Muscle of leg (tissue), 11 donors: Measurements from ENCODE around the gene KIRREL3. TPM values are rescaled to one million over a fixed set of nuclear protein-coding genes. Genes with fewer than 3 reads are reported as not detected.

Experiments used
- DNase-seq: peaks from one replicate; pipeline ENCODE4 v3.0.0; 2013
- H3K27ac ChIP-seq: one replicate; pipeline ENCODE4 v1.5.1; 2013; ENCODE audit warnings: mild to moderate bottlenecking, low read length, control low read depth
- H3K27me3 ChIP-seq: one replicate; pipeline ENCODE4 v1.6.1; 2013; ENCODE audit warnings: low read length; ENCODE audit not compliant: control insufficient read depth, insufficient read depth
- H3K36me3 ChIP-seq: one replicate; pipeline ENCODE4 v1.6.1; 2013; ENCODE audit warnings: low read length; ENCODE audit not compliant: control insufficient read depth, insufficient read depth
- H3K4me1 ChIP-seq: one replicate; pipeline ENCODE4 v1.6.1; 2013; ENCODE audit warnings: low read length; ENCODE audit not compliant: control insufficient read depth, insufficient read depth
- H3K4me3 ChIP-seq: one replicate; pipeline ENCODE4 v1.5.1; 2013; ENCODE audit warnings: low read length, control low read depth
- H3K9me3 ChIP-seq: replicated peaks from 2 replicates; pipeline ENCODE4 v1.6.1; 2013; ENCODE audit warnings: low read depth, low read length; ENCODE audit not compliant: control insufficient read depth
- WGBS: methylation state at CpG from one replicate; pipeline ENCODE4 v1.1.5; 2013; ENCODE audit warnings: missing lambda C conversion rate; ENCODE audit not compliant: insufficient coverage; 5-methylcytosine and 5-hydroxymethylcytosine counted together
- polyA plus RNA-seq, 8 donors: library from polyadenylated mRNA; unstranded; fragments of 120-200 nt; gene quantifications; one replicate each; pipeline versions ENCODE4 v1.2.1 to v1.2.3, GENCODE V29; 2013; ENCODE audit warnings: inconsistent platforms in 1 of 8, low replicate concordance in 1 of 8; ENCODE audit not compliant: insufficient read length in 8 of 8, insufficient read depth in 1 of 8
- total RNA-seq: library from RNA; stranded (reverse); fragments of 120-200 nt; gene quantifications from one replicate; pipeline ENCODE4 v1.2.4, GENCODE V29; 2013

KIRREL3 gene
- total and polyA plus RNA-seq, 9 donors, result 0.27 to 1.8 (median 0.93) TPM

DNA sequence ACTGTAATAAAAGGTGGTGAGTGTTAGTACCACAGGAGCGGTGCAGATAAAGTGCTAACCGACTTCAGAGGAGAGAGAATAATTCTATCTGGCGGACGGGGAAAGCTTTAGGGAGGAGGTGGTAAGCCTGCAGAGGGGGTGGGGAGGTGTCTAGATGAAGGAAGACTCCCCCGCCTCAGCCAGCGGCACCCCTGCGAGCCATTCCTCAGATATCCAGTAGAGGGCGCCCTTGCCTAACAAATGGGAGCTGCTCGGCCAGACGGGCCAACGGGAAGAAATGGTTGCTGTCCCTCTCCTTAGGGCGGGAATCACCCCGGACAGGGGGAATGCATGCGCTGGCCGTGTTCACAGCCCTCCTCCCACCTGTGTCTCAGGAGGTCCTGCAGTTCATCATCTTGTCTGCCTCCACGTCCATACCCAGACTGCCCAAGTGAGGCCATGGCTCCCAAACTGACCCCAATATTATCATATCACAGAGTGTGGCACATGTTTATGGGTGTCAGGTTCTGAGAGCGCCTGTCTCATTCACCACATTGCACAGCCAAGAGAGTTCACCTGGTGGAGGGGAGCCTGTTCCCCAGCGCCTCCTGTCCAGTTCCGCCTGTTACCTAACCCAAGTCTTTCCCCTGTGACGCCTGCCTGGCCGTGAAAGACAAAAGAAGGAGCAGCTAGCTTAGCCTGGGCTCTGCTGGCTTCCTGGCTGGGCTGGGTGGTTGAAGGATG lies 559.6 kb downstream of the KIRREL3 start:
- Histone ChIP-seq H3K36me3 (peaks cover 3% of the 10 kb centered on the region), H3K27me3 (peaks cover 8% of the 10 kb centered on the region), H3K9me3 (no peaks in the 10 kb centered on the region), H3K27ac (no peak overlapping the region), H3K4me1 (peaks cover 15% of the 10 kb centered on the region), H3K4me3 (no peak overlapping the region)
- DNase-seq, result peak; percentile 79
- 19% methylated on average over 13 of the region's 21 CpGs for WGBS

DNA sequence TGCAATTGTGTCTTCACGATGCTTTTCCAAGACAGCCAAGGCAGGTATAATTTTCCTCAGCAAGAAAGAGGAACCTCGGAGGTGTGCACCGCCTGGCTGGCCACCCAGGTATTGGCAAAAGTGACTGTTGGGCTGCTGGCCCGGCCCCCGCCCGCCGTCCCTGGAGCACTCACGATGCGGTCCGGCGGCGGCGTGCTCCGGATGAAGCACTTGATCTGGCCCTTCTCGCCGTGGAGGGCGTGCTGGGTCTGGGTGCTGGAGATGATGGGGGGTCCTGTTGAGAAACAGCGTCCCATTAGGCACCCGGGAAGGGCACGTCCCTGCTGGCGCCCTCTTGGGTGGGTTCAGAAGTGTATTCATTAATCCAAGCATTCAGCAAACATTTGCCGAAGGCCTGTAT lies 560.3 kb downstream of the KIRREL3 start:
- WGBS, result 71% methylated on average over 13 of the region's 22 CpGs

DNA sequence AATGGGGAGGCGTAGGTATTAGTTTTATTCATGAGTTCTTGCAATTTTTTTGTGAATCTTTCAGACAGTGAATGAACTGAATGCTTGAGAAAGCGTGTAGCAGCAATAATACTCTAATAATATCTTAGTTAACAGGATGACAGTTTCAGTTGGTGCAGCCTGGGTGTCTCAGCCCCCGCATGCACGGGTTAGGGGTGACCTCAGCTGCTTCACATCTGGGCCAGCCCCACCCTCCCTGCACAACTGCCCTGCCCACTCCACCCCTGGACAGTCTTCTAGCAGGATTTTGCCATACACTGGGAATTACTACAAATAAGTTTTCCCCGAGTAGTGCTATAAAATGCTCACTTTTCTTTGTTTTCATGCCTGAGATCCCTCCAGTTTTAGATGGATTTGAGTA lies 561.9 kb downstream of the KIRREL3 start:
- H3K36me3 ChIP-seq, result peaks cover 3% of the 10 kb centered on the region
- WGBS, result 40% methylated on average over 3 of the region's 5 CpGs
- no peak overlapping the region for H3K27ac ChIP-seq
- H3K4me3 ChIP-seq, result no peak overlapping the region
- DNase-seq, result no peak
- H3K4me1 ChIP-seq, result peaks cover 26% of the 10 kb centered on the region
- H3K9me3 ChIP-seq, result no peaks in the 10 kb centered on the region
- H3K27me3 ChIP-seq, result peaks cover 8% of the 10 kb centered on the region

More for the DNA sequence above, 560.3 kb downstream of the KIRREL3 start:
- H3K4me3 ChIP-seq, result no peak overlapping the region
- peaks cover 15% of the 10 kb centered on the region for H3K4me1 ChIP-seq
- H3K27ac ChIP-seq, result no peak overlapping the region
- DNase-seq, result no peak
- peaks cover 8% of the 10 kb centered on the region for H3K27me3 ChIP-seq
- no peaks in the 10 kb centered on the region for H3K9me3 ChIP-seq
- peaks cover 3% of the 10 kb centered on the region for H3K36me3 ChIP-seq

DNA sequence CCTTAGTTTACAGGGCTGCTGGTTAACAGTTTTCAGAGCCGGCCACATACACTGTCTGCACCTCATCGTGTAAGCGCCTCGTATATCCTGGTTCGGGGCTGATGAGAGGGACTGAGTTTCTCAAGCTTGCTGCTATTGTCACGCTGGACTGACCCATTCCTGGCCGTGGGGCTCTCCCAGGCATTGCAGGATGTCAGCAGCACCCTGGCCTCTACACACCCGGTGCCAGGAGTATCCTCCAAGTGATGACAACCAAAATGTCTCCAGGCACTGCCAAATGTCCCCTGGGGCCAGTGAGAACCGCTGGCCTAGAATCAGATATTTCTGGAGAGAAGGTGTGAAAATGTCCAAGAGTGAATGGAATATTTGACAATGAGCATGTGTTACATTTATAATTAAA lies 562.3 kb downstream of the KIRREL3 start:
- peaks cover 3% of the 10 kb centered on the region for H3K36me3 ChIP-seq
- no peak overlapping the region for H3K27ac ChIP-seq
- DNase-seq, result no peak
- no CpG with 5 or more reads among the region's 9 CpGs for WGBS
- H3K4me1 ChIP-seq, result peaks cover 28% of the 10 kb centered on the region
- H3K4me3 ChIP-seq, result no peak overlapping the region
- no peaks in the 10 kb centered on the region for H3K9me3 ChIP-seq
- H3K27me3 ChIP-seq, result peaks cover 8% of the 10 kb centered on the region

DNA sequence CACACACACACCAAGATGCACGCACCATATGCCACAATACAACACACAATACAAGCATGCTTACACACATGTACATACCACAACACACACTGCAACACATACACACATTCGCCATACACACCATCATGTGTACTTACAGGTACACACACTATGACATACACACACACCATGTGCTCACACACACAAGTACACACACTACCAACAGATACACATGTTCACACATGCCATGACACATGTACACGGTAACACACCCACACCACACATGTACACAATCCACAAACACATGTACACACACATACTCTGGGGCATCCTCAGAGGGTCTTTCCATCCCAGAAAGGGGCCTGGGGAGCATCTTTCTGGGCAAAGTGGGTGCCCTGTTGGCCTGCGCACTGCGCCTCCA lies 562.8 kb downstream of the KIRREL3 start:
- no peak for DNase-seq
- 98% methylated on average over 5 of the region's 5 CpGs for WGBS
- Histone ChIP-seq H3K27me3 (peaks cover 3% of the 10 kb centered on the region), H3K4me1 (peaks cover 26% of the 10 kb centered on the region), H3K4me3 (no peak overlapping the region), H3K36me3 (peaks cover 3% of the 10 kb centered on the region), H3K27ac (no peak overlapping the region), H3K9me3 (no peaks in the 10 kb centered on the region)

DNA sequence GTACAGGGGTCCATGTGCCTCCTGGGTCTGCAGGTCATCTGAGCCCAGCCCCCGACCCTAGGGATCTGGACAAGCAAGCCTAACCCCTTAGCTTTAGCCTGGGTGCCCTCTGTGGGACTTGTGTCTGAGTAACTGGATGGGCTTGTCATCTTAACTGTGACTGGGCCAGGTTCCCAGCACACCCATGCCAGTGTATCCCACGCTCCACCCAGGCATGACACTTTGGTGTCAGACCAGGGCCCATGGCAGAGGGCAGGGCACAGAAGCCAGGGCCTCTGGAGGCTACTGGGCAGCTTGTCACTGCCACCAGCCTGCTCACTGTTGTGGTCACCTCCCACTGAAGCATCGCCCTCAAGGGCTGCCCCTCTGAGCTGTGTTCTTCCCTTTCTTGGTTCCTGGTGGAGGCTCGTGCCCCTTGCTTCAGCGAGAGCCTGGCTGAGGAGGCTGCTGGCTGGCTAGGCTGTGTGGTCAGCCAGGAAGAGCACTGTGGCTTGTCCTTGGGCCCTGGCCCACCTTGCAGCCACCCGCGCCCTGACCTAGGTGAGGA lies 564.3 kb downstream of the KIRREL3 start:
- no peak overlapping the region for H3K4me3 ChIP-seq
- peaks cover 31% of the 10 kb centered on the region for H3K4me1 ChIP-seq
- no peak for DNase-seq
- no peaks in the 10 kb centered on the region for H3K27me3 ChIP-seq
- no peak overlapping the region for H3K27ac ChIP-seq
- peaks cover 3% of the 10 kb centered on the region for H3K36me3 ChIP-seq
- no peaks in the 10 kb centered on the region for H3K9me3 ChIP-seq
- 84% methylated on average over 7 of the region's 7 CpGs for WGBS

DNA sequence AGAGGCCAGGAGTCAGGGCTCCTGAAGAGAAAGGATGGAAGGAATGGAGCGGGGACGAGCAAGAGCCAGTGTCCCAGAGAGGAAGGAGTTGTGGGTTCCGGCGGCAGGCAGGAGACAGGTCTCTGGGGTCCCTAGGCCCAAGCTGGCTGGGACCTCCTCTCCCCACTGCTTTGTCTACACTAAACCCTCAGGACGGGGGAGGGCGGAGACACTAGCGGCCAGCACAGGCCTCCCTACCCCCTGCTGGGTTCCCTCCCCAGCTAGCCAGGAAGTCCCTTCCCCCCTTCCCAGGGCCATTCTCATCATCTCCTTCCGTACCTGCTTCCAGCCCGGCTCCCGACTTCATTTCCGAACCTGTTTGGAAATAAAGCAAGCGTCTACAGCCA lies 565.6 kb downstream of the KIRREL3 start:
- no peaks in the 10 kb centered on the region for H3K27me3 ChIP-seq
- H3K9me3 ChIP-seq, result no peaks in the 10 kb centered on the region
- no peak for DNase-seq
- peaks cover 23% of the 10 kb centered on the region for H3K4me1 ChIP-seq
- WGBS, result 50% methylated on average over 5 of the region's 12 CpGs
- H3K36me3 ChIP-seq, result peaks cover 3% of the 10 kb centered on the region
- no peak overlapping the region for H3K4me3 ChIP-seq
- no peak overlapping the region for H3K27ac ChIP-seq

DNA sequence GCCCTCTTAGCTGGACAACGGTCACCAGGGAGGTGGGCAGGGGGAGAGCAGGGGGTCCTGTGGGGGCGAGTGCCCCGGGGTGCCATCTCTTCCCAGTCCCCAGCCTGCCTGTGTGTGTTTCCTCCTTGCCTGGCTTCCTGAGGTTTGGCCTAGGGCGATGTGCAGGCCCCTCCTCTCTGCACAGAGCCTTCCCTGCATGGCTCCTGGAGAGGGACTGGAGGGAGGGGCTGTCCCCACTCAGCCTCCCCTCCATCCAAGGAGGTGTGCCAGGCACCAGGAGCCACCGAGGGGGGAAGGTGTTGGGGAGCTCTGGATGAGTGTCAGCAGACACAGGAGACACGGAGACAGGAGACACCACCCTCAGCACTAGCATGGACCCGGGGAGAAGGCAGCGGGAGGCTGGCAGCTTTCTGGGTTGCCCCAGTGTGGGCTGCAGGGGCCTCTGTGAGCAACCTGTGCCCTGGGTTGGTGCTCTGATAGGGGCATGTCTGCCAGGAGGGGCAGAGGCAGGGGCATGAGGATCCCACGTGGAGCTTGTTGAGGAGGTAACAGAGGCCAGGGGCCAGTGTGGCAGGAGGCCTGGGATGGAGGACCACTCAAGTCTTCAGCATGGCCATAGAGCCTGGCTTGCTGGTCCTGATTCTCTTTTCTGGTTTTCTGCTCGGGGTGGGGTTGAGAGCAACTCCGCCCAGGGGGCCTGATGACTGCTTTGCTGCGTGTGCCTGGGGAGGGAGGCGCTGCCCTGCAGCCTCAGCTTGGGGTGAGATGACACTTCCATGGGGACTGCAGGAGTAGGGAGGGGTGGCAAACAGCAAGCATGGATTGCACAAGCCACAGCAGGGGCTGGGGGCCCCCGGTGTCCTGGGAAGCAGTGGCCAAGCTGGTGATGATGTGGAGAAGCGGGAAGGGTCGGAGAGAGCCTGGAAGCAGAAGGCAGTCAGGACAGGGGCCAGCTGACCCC lies 566.3 kb downstream of the KIRREL3 start:
- Histone ChIP-seq H3K27ac (no peak overlapping the region), H3K4me1 (peaks cover 23% of the 10 kb centered on the region), H3K36me3 (peaks cover 3% of the 10 kb centered on the region), H3K4me3 (no peak overlapping the region), H3K27me3 (no peaks in the 10 kb centered on the region), H3K9me3 (no peaks in the 10 kb centered on the region)
- DNase-seq, result no peak
- 72% methylated on average over 11 of the region's 16 CpGs for WGBS

DNA sequence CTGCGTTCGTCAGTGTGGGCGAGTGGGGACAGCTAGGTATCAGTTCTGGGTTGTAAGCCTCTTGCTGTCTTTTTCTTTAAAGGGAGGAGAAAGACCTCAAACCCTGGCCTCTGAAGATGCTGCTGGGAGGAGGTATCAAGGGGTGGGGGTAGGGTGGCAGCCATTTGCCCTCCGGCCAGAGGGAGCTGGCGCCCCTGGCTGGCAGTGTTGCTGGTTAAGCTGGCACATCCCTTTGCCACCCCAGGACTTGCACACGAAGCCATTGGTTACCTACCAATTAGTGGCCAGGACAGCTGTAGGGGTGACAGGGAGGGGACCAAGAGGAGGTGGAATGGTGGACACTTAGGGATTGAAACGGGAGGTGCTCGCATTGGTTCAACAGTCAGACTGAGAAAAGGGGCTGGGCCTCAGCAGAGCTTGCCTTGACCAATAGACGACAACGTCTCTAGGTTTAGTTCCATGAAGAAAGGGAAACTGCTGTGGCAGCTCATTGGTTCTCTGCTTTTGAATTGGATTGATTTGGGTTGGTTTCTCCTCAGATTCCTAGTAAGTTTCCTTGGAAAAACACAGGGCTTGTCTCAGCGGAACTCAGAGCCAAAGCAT lies 567.2 kb downstream of the KIRREL3 start:
- no peaks in the 10 kb centered on the region for H3K27me3 ChIP-seq
- H3K9me3 ChIP-seq, result no peaks in the 10 kb centered on the region
- H3K27ac ChIP-seq, result no peak overlapping the region
- no peak overlapping the region for H3K4me3 ChIP-seq
- WGBS, result 81% methylated on average over 8 of the region's 11 CpGs
- peaks cover 3% of the 10 kb centered on the region for H3K36me3 ChIP-seq
- peaks cover 23% of the 10 kb centered on the region for H3K4me1 ChIP-seq
- DNase-seq, result no peak

DNA sequence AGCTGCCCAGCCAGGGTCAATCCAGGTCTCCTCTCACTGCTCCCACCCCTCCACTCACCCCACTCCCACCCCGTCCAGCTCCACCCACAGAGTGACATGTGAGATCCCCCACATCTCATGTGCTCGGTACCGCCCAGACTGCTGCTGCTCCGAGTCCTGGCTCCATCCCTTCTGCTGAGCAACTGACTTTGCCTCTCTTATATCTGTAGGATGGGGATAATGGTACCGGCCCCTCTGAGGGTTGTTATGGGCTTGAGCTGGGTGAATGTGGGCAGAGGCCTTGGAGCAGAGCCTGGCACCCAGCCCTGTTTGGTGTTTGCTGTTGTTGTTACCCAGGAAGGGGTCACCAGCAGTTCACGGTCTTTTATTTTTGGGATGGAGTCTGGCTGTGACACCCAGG lies 568.0 kb downstream of the KIRREL3 start:
- Histone ChIP-seq H3K36me3 (peaks cover 3% of the 10 kb centered on the region), H3K27ac (no peak overlapping the region), H3K4me3 (no peak overlapping the region), H3K27me3 (no peaks in the 10 kb centered on the region), H3K9me3 (no peaks in the 10 kb centered on the region), H3K4me1 (peaks cover 30% of the 10 kb centered on the region)
- DNase-seq, result no peak
- 64% methylated on average over 4 of the region's 6 CpGs for WGBS
